Panc1 (cell line): ENCODE measurements around the gene DDX20. TPM values are rescaled to one million over a fixed set of nuclear protein-coding genes. Genes with fewer than 3 reads are reported as not detected.

Source experiments
- ATAC-seq: fragments of 200-7000 bp; cut with Tn5 transposase; 2 replicates; pipeline ENCODE4 v1.9.1; 2020; ENCODE audit warnings: mild to moderate bottlenecking, moderate library complexity
- Bru-seq: library from RNA; stranded (reverse); fragments of 400-500 nt; gene quantifications from one replicate; lab custom pipeline; 2021; lab: Mats Ljungman, UMichigan
- BruChase-seq, 2 experiments: library from RNA; stranded (reverse); fragments of 400-500 nt; gene quantifications; one replicate each; lab custom pipeline; 2021; lab: Mats Ljungman, UMichigan
- BruUV-seq: library from RNA; stranded (reverse); fragments of 400-500 nt; replicated peaks from 2 replicates; lab custom pipeline; 2021; lab: Mats Ljungman, UMichigan
- CTCF ChIA-PET: fragments of 300-600 bp; sonication (Branson Sonifier 250); formaldehyde crosslinking; loops from one replicate; lab custom pipeline; 2022; ENCODE audit warnings: antibody characterized with exemption; lab: Charles Lee
- POLR2A ChIA-PET: fragments of 300-600 bp; sonication (Branson Sonifier 250); formaldehyde crosslinking; loops from one replicate; lab custom pipeline; 2022; ENCODE audit warnings: antibody characterized with exemption; lab: Charles Lee
- DNase-seq: peaks from one replicate; pipeline ENCODE4 v3.0.0-alpha.2; 2010; ENCODE audit warnings: low read depth, low spot score
- H3K27ac ChIP-seq: 2 replicates; pipeline ENCODE4 v1.5.1; 2011; ENCODE audit warnings: mild to moderate bottlenecking, low read length, inconsistent platforms
- H3K27me3 ChIP-seq: fragments of 200-500 bp; sonication (Bioruptor generic); 2 replicates; pipeline ENCODE4 v1.6.0; 2014; ENCODE audit warnings: low read length, inconsistent platforms; ENCODE audit not compliant: control insufficient read depth, insufficient read depth
- H3K36me3 ChIP-seq: fragments of 200-500 bp; sonication (Bioruptor generic); 2 replicates; pipeline ENCODE4 v1.5.1; 2014; ENCODE audit warnings: inconsistent platforms, mild to moderate bottlenecking, low read length, moderate library complexity; ENCODE audit not compliant: control insufficient read depth, insufficient read depth
- H3K4me1 ChIP-seq: 2 replicates; pipeline ENCODE4 v1.5.1; 2011; ENCODE audit warnings: inconsistent platforms, mild to moderate bottlenecking, low read length, moderate library complexity; ENCODE audit not compliant: control insufficient read depth, insufficient read depth
- H3K4me3 ChIP-seq, 2 experiments: 2 replicates each; pipeline ENCODE4 v1.5.1; 2011 to 2012; ENCODE audit warnings: low read depth in 2 of 2, low read length in 2 of 2, mild to moderate bottlenecking in 2 of 2, inconsistent platforms in 1 of 2, moderate library complexity in 1 of 2
- H3K9me3 ChIP-seq: fragments of 200-500 bp; sonication (Bioruptor generic); 2 replicates; pipeline ENCODE4 v1.5.1; 2014; ENCODE audit warnings: low read depth, mild to moderate bottlenecking, inconsistent platforms, low read length, moderate library complexity; ENCODE audit not compliant: control insufficient read depth, insufficient read depth
- CTCF ChIP-seq: fragments of 450-650 bp; IDR thresholded peaks from 2 replicates; pipeline ENCODE4 v1.5.1; 2017; ENCODE audit warnings: mild to moderate bottlenecking
- POLR2AphosphoS5 ChIP-seq: IDR thresholded peaks from 2 replicates; pipeline ENCODE4 v1.6.1; 2012; ENCODE audit warnings: mild to moderate bottlenecking, low read depth, low read length, moderate library complexity
- REST ChIP-seq, 2 experiments: IDR thresholded peaks; 2 replicates each; pipeline ENCODE4 v1.6.1; 2011 to 2012; ENCODE audit warnings: low read depth in 2 of 2, control low read depth in 1 of 2, low read length in 1 of 2, mild to moderate bottlenecking in 1 of 2, moderate library complexity in 1 of 2; ENCODE audit not compliant: insufficient read depth in 1 of 2
- SIN3A ChIP-seq: IDR thresholded peaks from 2 replicates; pipeline ENCODE4 v1.6.1; 2012; ENCODE audit warnings: low read depth, mild to moderate bottlenecking, low read length, moderate library complexity, borderline replicate concordance; ENCODE audit not compliant: insufficient read depth
- TCF7L2 ChIP-seq: IDR thresholded peaks from 2 replicates; pipeline ENCODE4 v1.6.1; 2011; ENCODE audit warnings: mild to moderate bottlenecking, low read depth, low read length, inconsistent platforms
- in situ Hi-C: cut with HindIII; loops from 2 replicates; pipeline ENCODE4 v1.10.0; 2016; ENCODE audit warnings: low sequenced_read_pairs, low pct_unique_long_range_greater_than_20kb
- intact Hi-C: fragments of 100-400 bp; cut with micrococcal nuclease; formaldehyde crosslinking; loops from one replicate; pipeline ENCODE4 v1.10.0; 2022; ENCODE audit not compliant: unreplicated experiment
- long read RNA-seq: library from polyadenylated mRNA; unstranded; transcript quantifications from one replicate; pipeline ENCODE4 v2.0.0, GENCODE V29; 2021; ENCODE audit not compliant: unreplicated experiment
- polyA plus RNA-seq: library from polyadenylated mRNA; unstranded; fragments of >200 nt; gene quantifications from one replicate; pipeline ENCODE4 v1.2.1, GENCODE V29; 2012; ENCODE audit warnings: missing spikeins; ENCODE audit not compliant: insufficient read length
- total RNA-seq: library from RNA; stranded (reverse); gene quantifications from one replicate; pipeline ENCODE4 v1.2.1, GENCODE V29; 2021; ENCODE audit not compliant: unreplicated experiment

The DDX20 gene
- total RNA-seq (9.1 TPM), Bru-seq, nascent RNA (percentile 73 among the genes with signal in this experiment), BruChase-seq, experiment 1, labeled RNA remaining after a 2-hour chase (percentile 86 among the genes with signal in this experiment), BruChase-seq, experiment 2, labeled RNA remaining after a 6-hour chase (percentile 66 among the genes with signal in this experiment)
- polyA plus RNA-seq, result 4.7 TPM
- long read RNA-seq, full-length matches to known transcripts, result 20 of 22 reads
- long read RNA-seq, partial matches to known transcripts, result 1 of 22 reads
- long read RNA-seq, other reads (novel, unspliced or antisense), result 1 of 22 reads

GRCh38 chr1:111755331-111756123, at the start of gene DDX20:
DDX20 (plus strand) TSS chr1:111755901; CDS start chr1:111755925, 24 bp downstream.
- intact Hi-C loops (loop anchor here (10.0 kb wide), 1 partner anchor 251 kb away; the partner anchor contains the start of genes ADORA3 and TMIGD3), in situ Hi-C loops (no loop called here)
- Histone ChIP-seq H3K27ac (peak within 1 kb of the TSS; percentile 86), H3K4me1 (peaks cover 3% of the 10 kb centered on the region; the same call in 1 of the 2 replicates), H3K27me3 (no peaks in the 10 kb centered on the region), H3K4me3 (peak within 1 kb of the TSS; percentile 72 to 95), H3K36me3 (peaks cover 16% of the 10 kb centered on the region), H3K9me3 (no peaks in the 10 kb centered on the region)
- peak; percentile 74 for DNase-seq
- ChIA-PET POLR2A (no interaction called here), CTCF (no interaction called here)
- ATAC-seq, result peak; percentile 96
- no TSS peak for BruUV-seq
- TF ChIP-seq SIN3A (peak; percentile 80; the same call in 1 of the 2 replicates), TCF7L2 (peak; percentile 88), CTCF (peak; percentile 92), REST (IDR thresholded peaks at IDR 0.05; ENCODE audit: insufficient read depth in 1 of 2, low read depth in 2 of 2, low read length in 1 of 2) (no peak), POLR2AphosphoS5 (peak; percentile 53)

GRCh38 chr1:111706921-111707320, 48.8 kb upstream of the DDX20 start:
- DNase-seq, result no peak
- H3K36me3 ChIP-seq, result peaks cover 6% of the 10 kb centered on the region; the same call in 1 of the 2 replicates
- intact Hi-C loops (no loop called here), in situ Hi-C loops (no loop called here)
- no peak overlapping the region for H3K27ac ChIP-seq
- ATAC-seq, result no peak
- no peaks in the 10 kb centered on the region for H3K4me1 ChIP-seq
- H3K9me3 ChIP-seq, result no peaks in the 10 kb centered on the region
- no peaks in the 10 kb centered on the region for H3K27me3 ChIP-seq
- BruUV-seq, result no TSS peak
- POLR2A ChIA-PET, result no interaction called here
- no peak overlapping the region for H3K4me3 ChIP-seq
- TF ChIP-seq SIN3A (no peak), TCF7L2 (no peak), CTCF (no peak), POLR2AphosphoS5 (no peak), REST (IDR thresholded peaks at IDR 0.05; ENCODE audit: insufficient read depth in 1 of 2, low read depth in 2 of 2, low read length in 1 of 2) (no peak)
- CTCF ChIA-PET, result no interaction called here
